ENCODE data around the gene RYR3. TPM values are rescaled to one million over a fixed set of nuclear protein-coding genes. Genes with fewer than 3 reads are reported as not detected.

The RYR3 gene
- total RNA-seq, 4 donors from 2014 or later: 0.65 to 7.5 (median 2.6) TPM

DNA sequence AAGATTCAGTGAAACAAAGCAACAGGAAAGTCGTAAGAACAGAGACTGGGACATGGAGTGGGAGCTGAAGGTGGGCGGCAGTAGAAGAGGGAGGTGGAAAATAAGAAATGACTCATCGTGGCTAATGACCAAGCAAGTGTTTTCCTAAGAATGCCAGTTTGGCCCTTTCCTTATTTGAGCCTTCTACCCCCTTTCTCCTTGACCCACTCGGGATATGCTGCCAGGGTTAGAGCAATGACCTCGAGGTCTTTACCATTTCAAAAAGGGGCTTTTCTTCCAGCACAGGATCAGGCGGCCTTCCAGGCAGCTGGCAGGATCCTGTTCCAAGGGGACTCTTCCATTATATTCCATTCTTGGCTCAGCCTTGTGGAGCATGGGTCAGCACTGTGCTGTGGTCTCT lies 241.1 kb downstream of the RYR3 start:
- TF ChIP-seq, protein P1, sequence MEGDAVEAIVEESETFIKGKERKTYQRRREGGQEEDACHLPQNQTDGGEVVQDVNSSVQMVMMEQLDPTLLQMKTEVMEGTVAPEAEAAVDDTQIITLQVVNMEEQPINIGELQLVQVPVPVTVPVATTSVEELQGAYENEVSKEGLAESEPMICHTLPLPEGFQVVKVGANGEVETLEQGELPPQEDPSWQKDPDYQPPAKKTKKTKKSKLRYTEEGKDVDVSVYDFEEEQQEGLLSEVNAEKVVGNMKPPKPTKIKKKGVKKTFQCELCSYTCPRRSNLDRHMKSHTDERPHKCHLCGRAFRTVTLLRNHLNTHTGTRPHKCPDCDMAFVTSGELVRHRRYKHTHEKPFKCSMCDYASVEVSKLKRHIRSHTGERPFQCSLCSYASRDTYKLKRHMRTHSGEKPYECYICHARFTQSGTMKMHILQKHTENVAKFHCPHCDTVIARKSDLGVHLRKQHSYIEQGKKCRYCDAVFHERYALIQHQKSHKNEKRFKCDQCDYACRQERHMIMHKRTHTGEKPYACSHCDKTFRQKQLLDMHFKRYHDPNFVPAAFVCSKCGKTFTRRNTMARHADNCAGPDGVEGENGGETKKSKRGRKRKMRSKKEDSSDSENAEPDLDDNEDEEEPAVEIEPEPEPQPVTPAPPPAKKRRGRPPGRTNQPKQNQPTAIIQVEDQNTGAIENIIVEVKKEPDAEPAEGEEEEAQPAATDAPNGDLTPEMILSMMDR (IDR thresholded peaks at IDR 0.05): no peak
- no peak for ATAC-seq (ENCODE audit: low FRiP score)

DNA sequence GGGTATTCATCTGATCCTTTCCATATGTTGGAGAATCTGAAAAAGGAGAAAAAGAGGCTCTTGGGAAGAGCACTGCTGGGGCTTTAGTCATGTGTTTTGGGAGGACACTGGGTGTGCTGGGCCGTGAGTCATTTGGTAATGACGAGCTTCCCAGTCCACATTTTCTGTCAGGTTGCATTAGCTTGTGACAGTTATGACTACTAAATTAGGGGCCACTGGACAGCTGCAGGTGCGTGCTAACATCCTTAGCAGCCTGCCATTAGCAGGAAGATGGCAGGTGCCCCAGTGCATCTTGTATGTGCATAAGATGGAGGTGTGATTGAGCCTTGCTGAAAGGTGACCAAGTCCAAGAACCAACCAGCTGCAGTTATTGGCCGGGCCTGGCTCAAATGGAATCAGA lies 242.4 kb downstream of the RYR3 start:
- ATAC-seq (ENCODE audit: low FRiP score) (no peak), DNase-seq (ENCODE audit: low spot score) (no peak)
- TF ChIP-seq, protein P1 (IDR thresholded peaks at IDR 0.05): no peak

More for the DNA sequence above, 241.1 kb downstream of the RYR3 start:
- DNase-seq (ENCODE audit: low spot score): no peak

DNA sequence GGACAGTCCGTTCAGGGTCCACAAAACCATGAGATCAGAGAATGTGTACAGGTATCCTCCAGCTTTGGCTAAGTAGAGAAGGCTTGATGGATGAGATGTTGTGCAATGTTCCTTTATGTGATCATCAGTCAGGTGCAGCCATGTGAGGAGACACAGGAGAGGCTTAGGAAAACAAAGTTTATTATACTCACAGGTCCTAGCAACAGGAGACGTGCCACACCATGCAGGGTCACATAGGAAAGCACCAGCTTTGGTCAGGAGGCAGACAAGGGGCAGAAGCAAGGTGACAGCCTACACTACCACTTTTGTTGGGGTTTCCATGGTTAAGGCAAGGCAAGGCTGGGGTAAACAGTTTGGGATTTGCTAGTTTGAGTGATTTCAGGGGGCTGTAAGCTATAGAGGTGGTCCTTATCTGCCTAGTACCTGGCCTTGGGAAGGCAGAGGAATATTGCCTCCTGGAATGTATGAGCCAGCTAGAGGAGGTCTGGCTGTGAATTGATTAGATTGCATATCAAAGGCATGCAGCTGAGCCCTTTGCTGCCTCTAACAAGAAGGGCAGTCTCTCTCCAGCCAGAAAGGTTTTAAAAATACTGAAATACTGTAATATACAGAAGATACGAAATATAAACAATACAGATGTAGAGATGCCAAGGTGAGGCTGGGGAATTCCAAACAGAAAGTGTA lies 248.6 kb downstream of the RYR3 start:
- DNase-seq (ENCODE audit: low spot score): no peak
- TF ChIP-seq, protein P1 (IDR thresholded peaks at IDR 0.05): no peak
- ATAC-seq (ENCODE audit: low FRiP score): no peak

DNA sequence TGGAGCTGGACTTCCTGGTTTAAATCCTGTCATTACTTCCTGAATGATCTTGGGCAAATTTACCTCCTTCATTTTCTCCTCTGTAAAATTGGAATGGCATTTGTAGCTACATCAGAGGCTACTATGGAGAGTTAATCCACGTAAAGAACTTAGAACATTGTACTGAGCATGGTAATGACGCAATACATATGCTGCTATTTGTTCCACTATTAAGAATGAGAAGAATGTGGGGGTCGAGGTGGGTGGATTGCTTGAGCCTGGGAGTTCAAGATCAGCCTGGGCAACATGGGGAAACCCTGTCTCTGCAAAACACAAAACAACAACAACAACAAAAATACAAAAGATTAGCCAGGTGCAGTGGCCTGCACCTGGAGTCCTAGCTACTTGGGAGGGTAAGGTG lies 250.6 kb downstream of the RYR3 start:
- ATAC-seq (ENCODE audit: low FRiP score) (no peak), DNase-seq (ENCODE audit: low spot score) (no peak)
- TF ChIP-seq, protein P1 (IDR thresholded peaks at IDR 0.05): no peak

DNA sequence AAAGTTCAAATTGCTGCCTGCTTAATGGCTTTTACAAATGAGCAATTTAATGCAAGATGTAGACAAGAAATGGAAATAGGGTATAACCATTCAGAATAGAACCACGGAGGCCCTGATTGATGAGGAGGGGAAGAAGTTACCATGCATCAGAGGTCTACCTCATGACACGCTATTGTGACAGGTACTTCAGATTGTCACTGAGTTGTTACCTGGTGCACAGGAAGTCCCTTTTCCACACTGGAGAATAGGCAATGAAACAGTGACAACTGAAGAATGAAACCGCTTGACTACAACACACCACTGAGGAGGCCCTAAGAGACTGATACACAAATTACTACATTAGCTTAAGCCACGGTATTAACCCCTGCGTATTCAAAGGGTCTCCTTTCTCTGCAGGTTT lies 251.2 kb downstream of the RYR3 start:
- DNase-seq (ENCODE audit: low spot score) (no peak), ATAC-seq (ENCODE audit: low FRiP score) (no peak)
- TF ChIP-seq, protein P1 (IDR thresholded peaks at IDR 0.05): no peak

DNA sequence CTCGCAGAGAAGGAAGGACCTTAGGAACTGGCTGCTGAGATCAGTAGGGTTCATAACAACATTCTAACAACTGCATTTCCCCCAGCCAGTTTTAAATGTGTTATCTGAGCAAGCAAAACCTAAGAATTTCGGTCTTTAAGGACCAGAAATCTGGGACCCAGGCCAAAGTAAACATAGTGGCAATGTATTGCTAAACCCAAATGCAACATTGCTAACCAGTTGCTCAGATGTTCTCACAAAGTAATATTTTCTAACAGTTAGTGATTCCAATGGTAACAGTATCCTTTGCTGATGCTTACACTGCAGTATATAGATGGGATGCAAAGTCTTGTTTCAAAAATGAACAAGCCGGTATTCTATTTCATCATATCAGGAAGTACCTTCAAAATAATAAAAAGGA lies 254.3 kb downstream of the RYR3 start:
- ATAC-seq (ENCODE audit: low FRiP score): no peak
- DNase-seq (ENCODE audit: low spot score): no peak
- TF ChIP-seq, protein P1 (IDR thresholded peaks at IDR 0.05): no peak

DNA sequence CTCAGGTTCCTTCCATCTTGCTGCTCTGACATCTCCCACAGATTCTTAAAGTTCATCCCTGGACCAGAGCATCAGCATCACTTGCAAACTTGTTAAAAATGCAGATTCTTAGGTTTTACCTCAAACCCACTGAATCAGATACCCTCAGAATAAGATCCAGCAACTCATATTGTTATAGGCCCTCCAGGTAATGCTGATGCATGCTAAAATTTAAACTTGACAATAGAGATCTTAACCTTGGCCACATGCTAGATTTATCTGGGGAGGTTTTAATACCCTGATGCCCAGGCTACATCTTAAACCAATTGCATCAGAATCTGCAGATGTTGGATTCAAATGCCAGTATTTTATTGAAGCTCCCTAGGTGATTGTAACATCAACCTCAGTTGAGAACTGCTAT lies 256.9 kb downstream of the RYR3 start:
- no peak for ATAC-seq (ENCODE audit: low FRiP score)
- no peak for DNase-seq (ENCODE audit: low spot score)
- TF ChIP-seq, protein P1 (IDR thresholded peaks at IDR 0.05): no peak
